ENCODE measurements around the gene CDC42EP4.

CDC42EP4 gene

DNA sequence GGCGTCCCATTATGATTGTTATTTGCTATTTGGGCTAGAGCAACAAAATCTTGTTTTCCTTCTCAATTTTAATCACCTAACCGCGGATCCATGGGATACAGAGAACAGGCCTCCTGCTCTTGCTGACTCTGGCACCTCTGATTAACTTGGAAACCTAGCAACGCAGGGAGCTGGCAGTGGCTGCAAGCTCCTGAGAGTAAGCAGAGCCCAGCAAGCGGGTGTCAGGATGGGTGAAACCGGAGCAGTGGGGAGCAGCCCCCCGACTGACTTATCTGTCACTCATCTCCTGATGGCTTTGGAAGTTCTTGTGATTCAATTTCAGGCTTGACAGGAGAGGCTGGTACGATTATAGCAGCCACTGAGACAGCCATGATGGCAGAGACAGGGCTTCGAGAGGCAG is 45.5 kb upstream of the CDC42EP4 start:
- Histone ChIP-seq H4K20me1 (ENCODE audit: insufficient read depth, low read length, poor library complexity, severe bottlenecking) (no peaks in the 10 kb centered on the region), H3K27me3 (ENCODE audit: insufficient read depth, low read length, poor library complexity, severe bottlenecking) (no peaks in the 10 kb centered on the region), H3K9ac (ENCODE audit: low read depth, low read length, poor library complexity, severe bottlenecking) (no peak overlapping the region), H3K79me2 (ENCODE audit: insufficient read depth, low read length) (no peaks in the 10 kb centered on the region), H3F3A (ENCODE audit: low read depth) (no peaks in the 10 kb centered on the region), H3K9me2 (replicated peaks; ENCODE audit: low read depth, low read length) (no peaks in the 10 kb centered on the region), H3K36me3 (ENCODE audit: insufficient read depth, low read length) (no peaks in the 10 kb centered on the region; the same call in 1 of the 2 replicates), H3K4me3 (ENCODE audit: low read length, poor library complexity, severe bottlenecking) (no peak overlapping the region), H3K4me1 (ENCODE audit: insufficient read depth, low read length, poor library complexity, severe bottlenecking) (no peaks in the 10 kb centered on the region), H2AFZ (ENCODE audit: low read length) (no peak overlapping the region), H3K9me3 (ENCODE audit: insufficient read depth, low read depth, low read length) (no peaks in the 10 kb centered on the region), H3K4me2 (ENCODE audit: low read depth, low read length, poor library complexity, severe bottlenecking) (no peak overlapping the region)
- TF ChIP-seq EZH2phosphoT487 (IDR thresholded peaks at IDR 0.05; ENCODE audit: borderline replicate concordance) = no peak
- no peak for TF ChIP-seq CTCF (conservative IDR thresholded peaks at IDR 0.05; ENCODE audit: low read length)

GRCh38 chr17:73356561-73357170 is 44.9 kb upstream of the CDC42EP4 start:
- TF ChIP-seq EZH2phosphoT487 (IDR thresholded peaks at IDR 0.05; ENCODE audit: borderline replicate concordance) (no peak), CTCF (conservative IDR thresholded peaks at IDR 0.05; ENCODE audit: low read length) (no peak)
- H3F3A ChIP-seq (ENCODE audit: low read depth) = no peaks in the 10 kb centered on the region
- no peak overlapping the region for H2AFZ ChIP-seq (ENCODE audit: low read length)
- no peaks in the 10 kb centered on the region for H3K27me3 ChIP-seq (ENCODE audit: insufficient read depth, low read length, poor library complexity, severe bottlenecking)
- no peaks in the 10 kb centered on the region for H3K79me2 ChIP-seq (ENCODE audit: insufficient read depth, low read length)
- H3K9ac ChIP-seq (ENCODE audit: low read depth, low read length, poor library complexity, severe bottlenecking) = no peak overlapping the region
- no peaks in the 10 kb centered on the region for H3K9me3 ChIP-seq (ENCODE audit: insufficient read depth, low read depth, low read length)
- H3K36me3 ChIP-seq (ENCODE audit: insufficient read depth, low read length) = no peaks in the 10 kb centered on the region; the same call in 1 of the 2 replicates
- H3K4me1 ChIP-seq (ENCODE audit: insufficient read depth, low read length, poor library complexity, severe bottlenecking) = no peaks in the 10 kb centered on the region
- H4K20me1 ChIP-seq (ENCODE audit: insufficient read depth, low read length, poor library complexity, severe bottlenecking) = no peaks in the 10 kb centered on the region
- H3K4me3 ChIP-seq (ENCODE audit: low read length, poor library complexity, severe bottlenecking) = no peak overlapping the region
- no peaks in the 10 kb centered on the region for H3K9me2 ChIP-seq (replicated peaks; ENCODE audit: low read depth, low read length)
- no peak overlapping the region for H3K4me2 ChIP-seq (ENCODE audit: low read depth, low read length, poor library complexity, severe bottlenecking)

DNA sequence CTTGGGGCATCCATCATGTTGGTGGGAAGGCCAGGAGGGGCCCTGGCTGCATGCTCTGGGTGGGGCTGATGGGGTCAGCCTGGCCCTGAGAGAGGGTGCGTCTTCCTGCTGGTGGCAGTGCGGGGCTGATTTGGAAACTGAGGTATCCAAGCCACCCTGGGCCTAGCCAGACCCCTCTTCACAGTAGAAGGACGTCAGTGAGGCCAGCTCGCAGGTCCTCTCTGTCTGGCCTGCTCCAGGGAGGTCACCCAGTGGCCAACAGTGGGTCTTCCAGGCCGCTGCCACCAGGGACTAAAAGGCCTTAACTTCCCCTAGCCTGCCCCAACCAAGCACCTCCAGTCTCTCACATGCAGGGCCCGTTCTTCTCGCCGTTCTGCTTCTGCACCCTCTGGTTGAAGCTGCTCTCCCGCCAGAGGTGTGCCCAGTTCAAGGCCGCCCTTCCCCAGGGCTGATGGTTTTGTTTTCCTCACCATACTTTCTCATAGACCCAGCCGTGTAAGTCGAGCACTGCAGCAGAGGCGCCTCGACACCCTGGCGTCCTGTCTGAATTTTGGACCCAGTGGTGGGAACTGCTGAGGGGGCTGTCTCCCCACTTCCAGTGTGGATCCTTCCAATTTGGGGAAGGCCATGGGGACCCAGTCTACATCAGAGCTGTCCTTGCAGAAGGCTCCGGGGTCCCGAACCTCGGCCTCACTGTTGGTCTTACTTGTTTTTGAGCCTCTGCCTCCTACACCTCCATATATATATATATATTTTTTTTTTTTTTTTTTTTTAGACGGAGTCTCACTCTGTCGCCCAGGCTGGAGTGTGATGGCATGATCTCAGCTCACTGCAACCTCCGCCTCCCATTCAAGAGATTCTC is 42.9 kb upstream of the CDC42EP4 start:
- H3K4me1 ChIP-seq (ENCODE audit: insufficient read depth, low read length, poor library complexity, severe bottlenecking) = no peaks in the 10 kb centered on the region
- no peaks in the 10 kb centered on the region for H3K9me2 ChIP-seq (replicated peaks; ENCODE audit: low read depth, low read length)
- no peak overlapping the region for H3K4me2 ChIP-seq (ENCODE audit: low read depth, low read length, poor library complexity, severe bottlenecking)
- H4K20me1 ChIP-seq (ENCODE audit: insufficient read depth, low read length, poor library complexity, severe bottlenecking) = no peaks in the 10 kb centered on the region
- no peaks in the 10 kb centered on the region for H3K27me3 ChIP-seq (ENCODE audit: insufficient read depth, low read length, poor library complexity, severe bottlenecking)
- H3F3A ChIP-seq (ENCODE audit: low read depth) = no peaks in the 10 kb centered on the region
- no peak overlapping the region for H3K9ac ChIP-seq (ENCODE audit: low read depth, low read length, poor library complexity, severe bottlenecking)
- no peak overlapping the region for H3K4me3 ChIP-seq (ENCODE audit: low read length, poor library complexity, severe bottlenecking)
- no peaks in the 10 kb centered on the region for H3K79me2 ChIP-seq (ENCODE audit: insufficient read depth, low read length)
- H2AFZ ChIP-seq (ENCODE audit: low read length) = no peak overlapping the region
- no peaks in the 10 kb centered on the region for H3K9me3 ChIP-seq (ENCODE audit: insufficient read depth, low read depth, low read length)
- H3K36me3 ChIP-seq (ENCODE audit: insufficient read depth, low read length) = no peaks in the 10 kb centered on the region; the same call in 1 of the 2 replicates
- TF ChIP-seq CTCF (conservative IDR thresholded peaks at IDR 0.05; ENCODE audit: low read length) = no peak
- TF ChIP-seq EZH2phosphoT487 (IDR thresholded peaks at IDR 0.05; ENCODE audit: borderline replicate concordance) = no peak

Measured in Loucy (cell line).